Stimulated activated CD4-positive, alpha-beta T cell treated with anti-CD3 and anti-CD28 coated beads, Interleukin-15, amount 100 ng/mL, for 24 hours (primary cell): Measurements from ENCODE around the gene ZNF81.
"Not testable (repeated sequence)": the region's sequence is repeated elsewhere in the genome, so short reads cannot be mapped to it uniquely, and the experiment has no call there.

ENCODE experiments used
- DNase-seq: peaks from one replicate; pipeline ENCODE4 v3.0.0-alpha.2; 2020

Gene ZNF81

GRCh38 chrX:47836164-47837072, at the start of gene ZNF81:
TSS of gene ZNF81 (plus strand) at chrX:47836902. CDS start at chrX:47846268, 9,366 bp downstream.
- DNase-seq, result peak; percentile 92

GRCh38 chrX:47796433-47796906, 40.2 kb upstream of the ZNF81 start:
- no peak for DNase-seq

- no peak for DNase-seq
Measured at GRCh38 chrX:47797084-47797483, 39.6 kb upstream of the ZNF81 start.

- DNase-seq, result no peak
Measured at GRCh38 chrX:47798861-47799260, 37.8 kb upstream of the ZNF81 start.

- no peak for DNase-seq
Measured at GRCh38 chrX:47802589-47802988, 34.1 kb upstream of the ZNF81 start.

- not testable (repeated sequence) for DNase-seq
Measured at GRCh38 chrX:47803103-47803502, 33.6 kb upstream of the ZNF81 start.

- no peak for DNase-seq
Measured at GRCh38 chrX:47804315-47804714, 32.4 kb upstream of the ZNF81 start.

- not testable (repeated sequence) for DNase-seq
Measured at GRCh38 chrX:47805844-47806243, 30.9 kb upstream of the ZNF81 start.

GRCh38 chrX:47806415-47807271, 30.1 kb upstream of the ZNF81 start:
- DNase-seq, result not testable (repeated sequence)

- DNase-seq, result not testable (repeated sequence)
Measured at GRCh38 chrX:47807272-47807538, 29.5 kb upstream of the ZNF81 start.

- no peak for DNase-seq
Measured at GRCh38 chrX:47807548-47807947, 29.2 kb upstream of the ZNF81 start.

- DNase-seq, result no peak
Measured at GRCh38 chrX:47808904-47809788, 27.6 kb upstream of the ZNF81 start.

- no peak for DNase-seq
Measured at GRCh38 chrX:47814851-47815250, 21.9 kb upstream of the ZNF81 start.

GRCh38 chrX:47815901-47816845, 20.5 kb upstream of the ZNF81 start:
- DNase-seq, result no peak

- no peak for DNase-seq
Measured at GRCh38 chrX:47817421-47817820, 19.3 kb upstream of the ZNF81 start.

- DNase-seq, result no peak
Measured at GRCh38 chrX:47817897-47818296, 18.8 kb upstream of the ZNF81 start.

- no peak for DNase-seq
Measured at GRCh38 chrX:47828984-47829383, 7.7 kb upstream of the ZNF81 start.

- DNase-seq, result peak; percentile 56
Measured at GRCh38 chrX:47831788-47832187, 4.9 kb upstream of the ZNF81 start.

GRCh38 chrX:47838361-47838760, 1.7 kb downstream of the ZNF81 start:
- DNase-seq, result no peak

- DNase-seq, result no peak
Measured at GRCh38 chrX:47840111-47840510, 3.4 kb downstream of the ZNF81 start.

- no peak for DNase-seq
Measured at GRCh38 chrX:47843363-47843762, 6.7 kb downstream of the ZNF81 start.

GRCh38 chrX:47844117-47844516, 7.4 kb downstream of the ZNF81 start:
- DNase-seq, result no peak
